HG02970 (cell line): ENCODE results near the gene FBRSL1.

Experiments
- ATAC-seq: cut with Tn5 transposase; IDR thresholded peaks from one replicate; pipeline ENCODE4 v1.9.1; 2021; ENCODE audit warnings: mild to moderate bottlenecking, moderate library complexity, moderate number of reproducible peaks; ENCODE audit not compliant: unreplicated experiment, low FRiP score

FBRSL1 gene

DNA sequence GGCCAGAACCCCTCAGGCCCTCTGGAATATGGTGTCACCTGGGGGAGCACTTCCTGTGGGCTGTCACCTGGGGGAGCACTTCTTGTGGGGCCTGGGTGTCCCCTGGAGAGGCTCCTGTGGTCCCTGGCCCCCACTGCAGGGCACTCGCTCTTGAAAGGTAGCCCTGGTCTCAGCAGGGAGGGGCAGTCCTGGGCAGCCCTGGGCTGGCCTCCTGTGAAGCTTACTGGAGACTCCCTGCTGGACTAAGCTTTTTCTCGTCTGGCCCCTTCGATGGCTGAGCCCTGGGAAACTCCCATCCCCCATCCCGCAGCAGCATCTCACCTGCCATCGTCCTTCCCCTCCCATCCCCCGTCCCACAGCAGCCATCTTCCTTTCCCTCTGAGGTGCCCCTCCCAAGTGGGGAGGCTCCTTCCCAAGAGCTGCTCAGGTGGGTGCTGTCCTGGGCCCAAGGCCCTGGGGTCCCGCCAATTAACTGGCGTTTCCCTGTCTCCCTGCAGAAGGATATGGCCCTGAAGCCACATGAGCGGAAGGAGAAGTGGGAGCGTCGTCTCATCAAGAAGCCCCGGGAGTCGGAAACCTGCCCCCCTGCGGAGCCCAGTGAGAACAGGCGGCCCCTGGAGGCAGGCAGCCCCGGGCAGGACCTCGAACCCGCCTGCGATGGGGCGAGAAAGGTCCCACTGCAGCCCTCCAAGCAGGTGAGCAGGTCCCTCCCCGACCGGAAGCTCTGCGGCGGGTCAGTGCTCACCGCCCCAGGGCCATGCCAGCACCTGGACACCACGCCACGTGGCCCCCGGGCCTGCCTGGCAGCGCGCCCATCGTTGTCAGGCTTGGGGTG lies 17.9 kb downstream of the FBRSL1 start:
- no peak for ATAC-seq

- no peak for ATAC-seq
Observed at GRCh38 chr12:132508491-132508740, 18.5 kb downstream of the FBRSL1 start.

DNA sequence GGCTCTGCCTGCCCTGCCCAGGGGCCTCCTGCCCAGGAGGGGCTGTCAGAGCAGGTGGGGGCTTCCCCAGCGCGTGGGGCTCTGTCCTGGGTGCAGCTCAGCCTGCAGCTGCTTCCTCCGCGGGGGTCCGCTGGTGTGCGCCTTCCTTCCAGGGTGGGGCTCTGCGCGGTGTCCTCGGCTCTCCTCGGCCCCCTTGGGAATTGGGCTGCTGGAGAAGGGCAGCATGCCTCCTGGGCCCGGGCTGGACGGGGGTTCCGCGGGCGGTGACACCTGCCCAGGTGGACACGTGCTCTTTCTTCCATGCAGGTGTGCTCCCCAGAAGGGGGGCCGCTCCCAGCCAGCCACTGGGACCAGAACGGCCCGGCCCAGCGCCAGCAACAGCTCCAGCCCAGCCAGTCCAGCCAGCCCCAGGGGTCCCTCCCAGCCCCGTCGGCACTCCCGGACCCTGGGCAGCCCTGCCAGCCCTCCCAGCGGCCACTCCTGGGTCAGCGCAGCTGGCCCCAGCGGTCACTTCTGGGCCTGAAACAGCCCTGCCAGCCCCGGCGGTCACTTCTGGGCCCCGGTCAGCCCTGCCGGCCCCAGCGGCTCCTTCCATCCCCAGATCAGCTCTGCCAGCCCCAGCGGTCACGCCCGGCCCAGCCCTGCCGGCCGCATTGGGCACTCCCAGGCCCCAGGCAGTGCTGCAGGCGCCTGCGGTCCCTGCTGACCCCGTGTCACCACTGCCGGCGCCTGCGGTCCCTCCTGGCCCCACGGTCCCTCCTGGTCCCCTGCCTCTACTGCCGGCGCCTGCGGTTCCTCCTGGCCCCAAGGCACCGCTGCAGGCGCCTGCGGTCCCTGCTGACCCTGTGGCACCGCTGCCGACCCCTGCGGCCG lies 19.1 kb downstream of the FBRSL1 start:
- no peak for ATAC-seq

DNA sequence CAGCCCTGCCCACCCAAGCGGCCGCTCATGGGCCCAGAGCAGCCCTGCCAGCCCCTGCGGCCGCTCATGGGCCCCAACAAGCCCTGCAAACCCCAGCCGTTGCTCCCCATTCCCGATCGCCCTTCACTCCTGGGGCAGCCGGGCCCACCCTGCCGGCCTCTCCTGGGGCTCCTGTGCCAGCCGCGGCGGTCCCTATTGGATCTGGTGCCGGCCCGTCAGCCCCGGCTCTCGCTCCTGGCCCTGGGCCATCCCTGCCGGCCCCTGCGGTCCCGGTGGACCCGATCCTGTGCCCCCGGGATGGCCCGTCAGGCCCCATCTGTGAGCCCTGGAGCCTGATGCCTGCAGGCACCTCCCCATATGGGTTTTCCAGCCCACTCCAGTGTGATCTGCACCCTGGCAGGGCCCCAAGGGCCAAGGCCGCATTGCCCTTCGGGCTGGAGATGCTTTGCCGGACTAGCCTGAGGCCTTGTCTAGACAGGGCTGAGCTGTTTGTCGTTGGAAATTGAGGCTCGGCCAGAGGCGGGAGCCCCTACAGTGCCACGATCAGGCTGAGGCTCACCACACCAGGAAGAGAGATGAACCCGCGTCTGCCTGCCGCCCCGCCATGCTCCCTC lies 20.3 kb downstream of the FBRSL1 start:
- no peak for ATAC-seq

GRCh38 chr12:132510746-132511477 lies 21.0 kb downstream of the FBRSL1 start:
- no peak for ATAC-seq

DNA sequence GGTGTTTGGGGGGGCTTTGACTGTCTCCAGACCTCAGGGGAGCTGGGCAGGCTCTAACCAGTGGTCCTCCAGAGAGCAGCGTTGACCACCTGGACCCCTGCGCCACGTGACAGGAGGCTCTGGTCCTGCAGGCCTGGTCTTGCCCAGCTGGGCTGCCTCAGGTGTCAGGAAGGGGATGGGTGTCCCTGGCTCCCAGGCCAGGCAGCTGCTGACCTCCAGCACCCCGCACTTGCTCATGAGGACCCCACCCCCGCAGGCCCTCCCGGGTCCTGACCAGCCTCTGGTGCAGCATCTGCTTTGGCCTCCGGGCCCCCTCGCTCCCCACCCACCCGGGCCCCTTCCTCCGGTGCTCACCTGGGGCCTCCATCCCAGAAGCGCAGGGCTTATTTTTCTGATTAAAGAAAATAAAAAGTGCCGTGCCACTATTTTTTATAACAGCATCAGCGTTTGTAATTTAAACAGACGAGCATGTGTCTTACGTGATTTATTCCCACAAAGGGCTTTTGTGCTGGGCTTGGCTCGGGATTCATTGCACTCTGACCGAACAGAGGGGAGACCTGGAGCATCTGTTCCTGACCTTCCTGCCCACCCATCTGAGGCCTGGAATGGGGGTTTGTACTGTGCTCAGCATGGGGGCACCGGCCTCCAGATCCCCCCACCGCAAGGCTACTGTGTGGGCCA lies 21.7 kb downstream of the FBRSL1 start:
- ATAC-seq: no peak

DNA sequence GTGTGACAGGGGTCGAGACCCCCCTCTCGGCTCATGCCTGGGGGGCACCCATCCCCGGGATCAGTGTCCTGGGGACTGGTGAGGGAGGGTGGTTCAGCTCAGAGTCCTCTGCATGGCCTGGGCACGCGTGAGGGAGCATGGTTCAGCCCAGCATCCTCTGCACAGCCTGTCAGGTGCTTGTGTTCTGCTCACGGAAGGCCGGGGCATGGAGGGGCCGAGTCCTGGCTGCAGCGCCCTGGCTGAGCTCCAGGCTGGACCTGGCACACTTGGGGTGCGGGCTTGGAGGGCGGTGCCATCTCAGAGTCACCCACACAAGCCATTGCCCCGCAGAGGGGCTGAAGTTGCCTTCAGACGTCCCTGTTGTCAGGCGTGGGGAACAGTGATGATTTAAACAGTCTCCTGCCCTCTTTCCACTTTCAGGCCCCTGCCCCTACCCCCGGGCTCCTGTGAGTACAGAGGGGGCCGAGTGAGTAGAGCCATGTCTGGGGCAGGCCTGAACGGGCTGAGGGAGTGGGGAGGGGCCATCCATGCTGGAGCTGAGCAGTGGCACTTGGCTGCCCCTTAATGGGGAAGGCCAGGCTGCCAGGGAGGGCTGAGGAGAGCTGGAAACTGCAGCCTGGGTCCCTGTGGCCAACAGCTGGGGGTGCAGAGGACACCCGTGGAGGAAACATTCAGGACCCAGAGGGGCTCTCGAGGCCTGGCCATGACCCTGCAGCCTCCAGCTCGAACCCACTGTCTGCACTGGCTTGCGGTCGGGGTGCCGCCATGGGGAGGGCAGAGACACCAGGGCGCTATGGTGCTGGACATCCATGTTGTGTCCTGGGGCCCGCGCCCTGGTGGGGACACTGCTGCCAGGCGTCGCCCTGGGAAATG lies 22.5 kb downstream of the FBRSL1 start:
- ATAC-seq: no peak

GRCh38 chr12:132513070-132513398 lies 23.1 kb downstream of the FBRSL1 start:
- no peak for ATAC-seq

- no peak for ATAC-seq
Observed at GRCh38 chr12:132513458-132514135, 23.6 kb downstream of the FBRSL1 start.

GRCh38 chr12:132514216-132514820 lies 24.4 kb downstream of the FBRSL1 start:
- ATAC-seq: no peak

DNA sequence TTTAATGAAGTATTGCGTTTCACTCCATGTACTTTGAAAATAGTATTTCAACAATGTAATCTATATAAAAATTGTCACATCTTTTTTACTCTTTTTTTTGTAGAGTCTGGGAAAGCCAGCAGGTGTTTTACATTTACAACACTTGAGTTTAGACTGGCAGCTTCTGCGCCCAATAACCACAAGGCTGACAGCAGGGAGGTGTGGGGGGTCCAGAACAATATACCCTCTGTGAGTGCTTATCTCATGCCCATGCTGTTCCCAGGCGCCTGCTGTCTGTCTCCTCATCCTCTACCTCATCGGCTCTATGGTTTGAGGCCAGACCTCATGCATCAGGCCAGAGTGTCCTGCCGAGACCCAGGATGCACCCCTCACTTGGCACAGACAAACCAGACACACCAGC lies 24.9 kb downstream of the FBRSL1 start:
- no peak for ATAC-seq

GRCh38 chr12:132516095-132517012 lies 26.4 kb downstream of the FBRSL1 start:
- ATAC-seq: no peak

DNA sequence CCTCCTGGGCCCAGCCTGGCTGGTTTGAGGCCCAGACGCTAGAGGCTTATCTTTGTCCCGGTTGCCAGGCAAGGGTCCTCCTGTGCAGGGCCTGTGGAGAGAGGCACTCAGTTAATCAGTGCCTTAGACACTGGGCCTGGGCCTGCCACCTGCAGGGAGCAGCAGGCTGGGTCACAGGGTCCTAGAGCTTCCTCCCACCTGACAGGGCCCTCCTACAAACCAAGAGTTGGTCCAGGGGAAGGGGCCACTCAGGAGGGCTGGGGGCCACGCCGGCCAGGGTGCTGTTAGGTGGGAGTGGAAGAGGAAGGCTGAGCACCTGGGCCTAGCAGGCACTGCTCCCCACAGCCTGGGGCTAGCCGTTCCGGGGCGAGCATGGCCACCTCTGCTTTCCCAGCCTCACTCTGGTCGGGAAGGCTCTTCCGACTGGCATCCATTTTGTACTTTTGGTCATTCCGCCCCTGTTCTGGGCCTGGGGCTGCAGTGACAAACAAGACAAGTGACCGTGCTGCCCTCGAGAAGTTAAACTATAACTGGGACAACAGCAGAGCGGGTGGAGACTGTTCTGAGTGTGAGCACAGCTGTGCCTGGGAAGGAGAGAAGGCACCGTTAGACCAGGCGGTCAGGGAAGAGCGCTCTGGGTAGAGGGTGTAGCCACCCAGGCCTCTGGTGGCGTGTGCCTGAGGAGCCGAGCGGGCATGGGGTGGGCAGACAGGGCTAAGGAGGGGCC lies 27.2 kb downstream of the FBRSL1 start:
- no peak for ATAC-seq

GRCh38 chr12:132517740-132518100 lies 27.8 kb downstream of the FBRSL1 start:
- ATAC-seq: no peak

DNA sequence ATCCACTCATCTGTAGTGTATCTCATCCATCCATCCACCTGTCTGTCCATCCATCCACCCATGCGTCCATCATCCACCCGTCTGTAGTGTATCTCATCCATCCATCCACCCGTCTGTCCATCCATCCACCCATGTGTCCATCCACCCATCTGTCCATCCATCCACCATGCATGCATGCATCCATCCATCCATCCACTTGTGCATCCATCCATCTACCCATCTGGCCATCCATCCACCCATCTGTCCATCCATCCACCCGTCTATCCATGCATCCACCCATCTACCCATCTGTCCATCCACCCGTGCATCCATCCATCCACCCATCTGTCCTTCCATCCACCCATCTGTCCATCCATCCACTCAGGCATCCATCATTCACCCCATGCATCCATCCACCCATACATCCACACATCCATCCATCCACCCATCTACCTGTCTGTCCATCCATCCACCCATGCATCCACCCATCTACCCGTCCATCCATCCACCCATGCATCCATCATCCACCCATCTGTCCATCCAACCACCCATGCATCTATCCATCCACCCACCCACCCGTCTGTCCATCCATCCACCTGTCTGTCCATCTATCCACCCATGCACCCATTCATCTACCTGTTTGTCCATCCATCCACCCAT lies 28.5 kb downstream of the FBRSL1 start:
- no peak for ATAC-seq

DNA sequence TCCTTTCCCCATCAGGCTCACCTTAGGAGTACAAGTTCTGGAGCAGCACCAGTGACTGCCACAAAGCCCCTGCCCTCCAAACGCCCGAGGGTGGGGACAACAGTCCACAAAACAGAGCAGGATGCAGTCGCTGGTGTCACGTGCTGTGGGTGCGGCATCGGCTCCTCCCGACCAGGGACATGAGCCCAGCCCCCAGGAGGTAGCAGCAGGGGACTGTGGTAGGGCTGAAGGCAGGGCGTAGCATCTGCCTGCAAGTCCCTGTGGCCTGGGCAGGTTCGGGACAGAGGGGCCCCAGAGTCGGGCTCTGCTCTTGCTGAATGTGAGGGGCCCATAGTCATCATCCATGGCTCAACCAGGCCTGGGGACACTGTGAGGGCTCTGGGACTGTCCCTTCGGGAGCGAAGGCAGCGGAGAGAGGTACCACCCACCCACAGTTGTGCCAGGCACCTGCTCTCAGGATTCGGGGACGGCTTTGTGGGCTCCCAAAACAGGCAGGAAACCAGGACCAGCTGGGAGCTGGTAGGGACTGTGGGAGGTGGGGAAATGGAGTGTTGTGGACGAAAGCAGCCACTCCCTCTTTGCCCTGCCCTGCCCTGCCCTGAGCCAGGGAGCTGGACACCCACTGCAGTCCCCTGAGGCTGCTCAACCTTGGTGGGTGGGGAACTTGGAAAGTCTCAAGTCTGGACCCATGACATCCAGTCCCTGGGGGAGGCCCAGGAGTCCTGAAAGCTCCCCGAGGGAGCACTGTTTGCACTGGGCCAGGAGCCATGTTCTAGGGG lies 30.7 kb downstream of the FBRSL1 start:
- no peak for ATAC-seq
